Measurements from ENCODE around the gene FLOT1. TPM values are rescaled to one million over a fixed set of nuclear protein-coding genes. Genes with fewer than 3 reads are reported as not detected.

FLOT1 gene
- total and polyA plus RNA-seq, 9 of the 15 experiments (the other 6 are each of a cell fraction or from before 2014, with no cell fraction given) = 11.7 to 149 (median 118) TPM

- TF ChIP-seq ZNF518B (CRISPR knock-in tag; IDR thresholded peaks at IDR 0.05) (no peak), KLF1 (tag; IDR thresholded peaks at IDR 0.05) (no peak), PHB (CRISPR knock-in tag; IDR thresholded peaks at IDR 0.05) (no peak), MXD1 (CRISPR knock-in tag; IDR thresholded peaks at IDR 0.05; ENCODE audit: borderline replicate concordance, poor library complexity, severe bottlenecking) (no peak), POLR2AphosphoS2 (IDR thresholded peaks at IDR 0.05; ENCODE audit: low read length) (no peak), PTRF (tag; IDR thresholded peaks at IDR 0.05) (no peak), CREB1 (IDR thresholded peaks at IDR 0.05) (no peak), CREB1 (CRISPR knock-in tag; IDR thresholded peaks at IDR 0.05) (no peak; the same call in 1 of the 2 replicates), TSHZ1 (CRISPR knock-in tag; IDR thresholded peaks at IDR 0.05) (no peak), HMGN3 (IDR thresholded peaks at IDR 0.05; ENCODE audit: borderline replicate concordance, extremely low read depth, insufficient read length, low read depth, low read length) (peak; percentile 53), BCLAF1 (IDR thresholded peaks at IDR 0.05; ENCODE audit: borderline replicate concordance in 1 of 2, control insufficient read depth in 1 of 2, low read depth in 2 of 2, low read length in 1 of 2) (no peak), MTA3 (IDR thresholded peaks at IDR 0.05; ENCODE audit: borderline replicate concordance) (no peak), ILF3 (IDR thresholded peaks at IDR 0.05; ENCODE audit: borderline replicate concordance) (no peak), CREBBP (IDR thresholded peaks at IDR 0.05; ENCODE audit: low read depth, low read length) (no peak)
Measured at GRCh38 chr6:30690403-30691207, 51.9 kb downstream of the FLOT1 start, which contains the start of gene NRM (continued).
